Activated T-cell treated with anti-CD3 and anti-CD28 coated beads, Interleukin-2, amount 50 U/mL, for 1 hour (primary cell): ENCODE measurements around the gene ELL2.
"Not testable (repeated sequence)": the region's sequence is repeated elsewhere in the genome, so short reads cannot be mapped to it uniquely, and the experiment has no call there.

Experiments
- DNase-seq: peaks from one replicate; pipeline ENCODE4 v3.0.0-alpha.2; 2020

ELL2 gene

GRCh38 chr5:95927927-95928723, 33.5 kb downstream of the ELL2 start:
- no peak for DNase-seq

- DNase-seq: not testable (repeated sequence)
Observed at GRCh38 chr5:95927300-95927699, 34.4 kb downstream of the ELL2 start.

- no peak for DNase-seq
Observed at GRCh38 chr5:95925939-95926338, 35.7 kb downstream of the ELL2 start.

GRCh38 chr5:95925378-95925744, 36.3 kb downstream of the ELL2 start:
- no peak for DNase-seq

GRCh38 chr5:95924720-95925377, 36.8 kb downstream of the ELL2 start:
- DNase-seq: no peak

- DNase-seq: no peak
Observed at GRCh38 chr5:95923918-95924544, 37.6 kb downstream of the ELL2 start.

GRCh38 chr5:95922798-95923197, 38.9 kb downstream of the ELL2 start:
- DNase-seq: no peak

- DNase-seq: no peak
Observed at GRCh38 chr5:95921501-95921900, 40.1 kb downstream of the ELL2 start.

- DNase-seq: no peak
Observed at GRCh38 chr5:95920822-95921221, 40.8 kb downstream of the ELL2 start.

GRCh38 chr5:95919658-95920057, 42.0 kb downstream of the ELL2 start:
- DNase-seq: no peak

GRCh38 chr5:95918421-95919006, 43.1 kb downstream of the ELL2 start:
- no peak for DNase-seq

GRCh38 chr5:95917207-95917606, 44.4 kb downstream of the ELL2 start:
- DNase-seq: no peak

GRCh38 chr5:95916687-95917085, 45.0 kb downstream of the ELL2 start:
- DNase-seq: no peak

GRCh38 chr5:95915999-95916686, 45.5 kb downstream of the ELL2 start:
- DNase-seq: no peak

- no peak for DNase-seq
Observed at GRCh38 chr5:95913663-95914062, 48.0 kb downstream of the ELL2 start.

GRCh38 chr5:95912029-95912428, 49.6 kb downstream of the ELL2 start:
- no peak for DNase-seq

- DNase-seq: no peak
Observed at GRCh38 chr5:95910521-95910920, 51.1 kb downstream of the ELL2 start.

GRCh38 chr5:95909738-95910137, 51.9 kb downstream of the ELL2 start:
- no peak for DNase-seq

- DNase-seq: no peak
Observed at GRCh38 chr5:95908799-95909198, 52.9 kb downstream of the ELL2 start.

- DNase-seq: no peak
Observed at GRCh38 chr5:95907740-95908706, 53.6 kb downstream of the ELL2 start.

- no peak for DNase-seq
Observed at GRCh38 chr5:95907067-95907705, 54.5 kb downstream of the ELL2 start.
